Liver (tissue), 9 donors: ENCODE results near the gene TSPAN15. TPM values are rescaled to one million over a fixed set of nuclear protein-coding genes. Genes with fewer than 3 reads are reported as not detected.

Source experiments
- DNase-seq: peaks from one replicate; pipeline ENCODE4 v3.0.0-alpha.2; 2017; ENCODE audit warnings: low spot score
- H3K27ac ChIP-seq, 2 donors: one replicate each; pipeline ENCODE4 v1.7.0; 2013; ENCODE audit warnings: inconsistent platforms in 2 of 2, low read length in 2 of 2, control low read depth in 1 of 2, low read depth in 1 of 2, mild to moderate bottlenecking in 1 of 2
- H3K27me3 ChIP-seq, 4 donors: one replicate each; pipeline versions ENCODE4 v1.6.1 to v1.7.0; 2013; ENCODE audit warnings: low read length in 3 of 4, inconsistent platforms in 1 of 4, mild to moderate bottlenecking in 1 of 4, moderate library complexity in 1 of 4; ENCODE audit not compliant: control insufficient read depth in 4 of 4, insufficient read depth in 4 of 4
- H3K36me3 ChIP-seq, 4 donors: one replicate each; pipeline versions ENCODE4 v1.6.1 to v1.7.0; 2013; ENCODE audit warnings: low read length in 3 of 4, mild to moderate bottlenecking in 3 of 4, low read depth in 1 of 4, moderate library complexity in 1 of 4; ENCODE audit not compliant: control insufficient read depth in 4 of 4, insufficient read depth in 3 of 4
- H3K4me1 ChIP-seq, 4 donors: one replicate each; pipeline versions ENCODE4 v1.6.1 to v1.7.0; 2013; ENCODE audit warnings: low read length in 3 of 4, mild to moderate bottlenecking in 3 of 4, moderate library complexity in 1 of 4; ENCODE audit not compliant: control insufficient read depth in 4 of 4, insufficient read depth in 4 of 4
- H3K4me3 ChIP-seq, 3 donors: one replicate each; pipeline versions ENCODE4 v1.6.1 to v1.7.0; 2013; ENCODE audit warnings: low read length in 3 of 3, control low read depth in 1 of 3, low read depth in 1 of 3, mild to moderate bottlenecking in 1 of 3
- H3K9ac ChIP-seq, 2 donors: one replicate each; pipeline ENCODE4 v1.7.0; 2013; ENCODE audit warnings: low read length in 2 of 2, mild to moderate bottlenecking in 2 of 2, moderate library complexity in 2 of 2, control low read depth in 1 of 2, low read depth in 1 of 2
- H3K9me3 ChIP-seq, 4 donors: one replicate each; pipeline versions ENCODE4 v1.6.1 to v1.7.0; 2013; ENCODE audit warnings: low read length in 3 of 4; ENCODE audit not compliant: control insufficient read depth in 4 of 4
- EGR1 ChIP-seq, 2 donors: IDR thresholded peaks; 2 replicates each; pipeline ENCODE4 v1.6.1; 2016 to 2018; ENCODE audit warnings: antibody characterized with exemption in 2 of 2, low read depth in 2 of 2
- FOXA1 ChIP-seq: IDR thresholded peaks from 2 replicates; pipeline ENCODE4 v1.6.1; 2016; ENCODE audit warnings: antibody characterized with exemption
- GABPA ChIP-seq, 2 donors: IDR thresholded peaks in 1 of 2; conservative IDR thresholded peaks in 1 of 2; 2 replicates each; pipeline ENCODE4 v1.6.1; 2016; ENCODE audit warnings: antibody characterized with exemption in 2 of 2, mild to moderate bottlenecking in 1 of 2, moderate library complexity in 1 of 2
- HNF4A ChIP-seq, 2 donors: conservative IDR thresholded peaks; 2 replicates each; pipeline ENCODE4 v1.6.1; 2016; ENCODE audit warnings: antibody characterized with exemption in 2 of 2, mild to moderate bottlenecking in 2 of 2
- HNF4G ChIP-seq: IDR thresholded peaks from 2 replicates; pipeline ENCODE4 v1.6.1; 2016; ENCODE audit warnings: antibody characterized with exemption
- NR2F2 ChIP-seq: IDR thresholded peaks from 2 replicates; pipeline ENCODE4 v1.6.1; 2016; ENCODE audit warnings: antibody characterized with exemption
- RAD21 ChIP-seq, 2 donors: IDR thresholded peaks; 2 replicates each; pipeline ENCODE4 v1.6.1; 2016; ENCODE audit warnings: antibody characterized with exemption in 2 of 2, mild to moderate bottlenecking in 2 of 2
- RXRA ChIP-seq, 2 donors: IDR thresholded peaks; 2 replicates each; pipeline ENCODE4 v1.6.1; 2017 to 2018; ENCODE audit warnings: antibody characterized with exemption in 2 of 2, mild to moderate bottlenecking in 1 of 2
- SP1 ChIP-seq: IDR thresholded peaks from 2 replicates; pipeline ENCODE4 v1.6.1; 2018; ENCODE audit warnings: antibody characterized with exemption, mild to moderate bottlenecking
- TAF1 ChIP-seq: conservative IDR thresholded peaks from 2 replicates; pipeline ENCODE4 v1.6.1; 2016; ENCODE audit warnings: antibody characterized with exemption, mild to moderate bottlenecking
- YY1 ChIP-seq: IDR thresholded peaks from 2 replicates; pipeline ENCODE4 v1.6.1; 2016; ENCODE audit warnings: antibody characterized with exemption, mild to moderate bottlenecking
- WGBS: extraction: QIAGEN DNeasy Blood & Tissue Kit; methylation state at CpG from one replicate; pipeline ENCODE4 v1.1.7; 2013; 5-methylcytosine and 5-hydroxymethylcytosine counted together
- polyA plus RNA-seq, 2 donors: library from polyadenylated mRNA; stranded (reverse) in 1 of 2; unstranded in 1 of 2; fragments of 200-250 nt in 1 of 2; fragments of >200 nt in 1 of 2; fragmentation: Nextera tagmentation in 1 of 2; extraction: Ambion mirVana in 1 of 2; gene quantifications; one replicate each; pipeline versions ENCODE4 v1.2.1 to v1.2.3, GENCODE V29; 2013 to 2015
- total RNA-seq, 2 donors: library from RNA; depleted of rRNA; stranded (reverse); fragments of >200 nt; gene quantifications; one replicate each; pipeline ENCODE4 v1.2.3, GENCODE V29; 2014
- TF ChIP-seq, protein P1 (sequence below): IDR thresholded peaks from 2 replicates; pipeline ENCODE4 v1.6.1; 2016; ENCODE audit warnings: antibody characterized with exemption
- TF ChIP-seq, protein P2 (sequence below): IDR thresholded peaks from 2 replicates; pipeline ENCODE4 v1.6.1; 2016; ENCODE audit warnings: antibody characterized with exemption
- donor health status: healthy.
- donor health status: healthy.
- donor health status: healthy.
- donor health status: healthy.
- donor health status: healthy.

The TSPAN15 gene
- total and polyA plus RNA-seq, 4 donors, result 2.0 to 4.3 (median 3.3) TPM

DNA sequence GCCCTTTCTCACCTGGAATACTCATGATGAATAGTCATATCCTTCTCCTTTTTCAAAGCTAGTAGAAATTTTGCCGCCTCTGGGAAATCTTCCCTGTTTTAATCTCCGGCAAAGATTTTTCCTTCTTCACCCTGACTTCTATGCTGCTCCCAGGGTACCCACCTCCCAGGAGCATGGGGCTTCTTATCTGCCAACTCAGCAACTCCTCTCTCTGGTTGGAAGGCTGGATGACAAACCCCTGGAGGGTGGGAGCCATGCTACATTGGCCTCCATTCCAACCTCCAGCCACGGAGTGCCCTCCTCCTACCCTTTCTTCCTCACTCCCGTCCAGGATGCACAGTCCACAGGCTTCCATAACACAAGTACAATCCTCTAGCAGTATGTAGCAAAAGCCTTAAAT lies 102.1 kb downstream of the TSPAN15 start:
- Histone ChIP-seq H3K9ac (no peak overlapping the region), H3K9me3 (peaks cover 5 to 28% (median 11%) of the 10 kb centered on the region in 4 donors), H3K4me3 (no peak overlapping the region), H3K27me3 (no peaks in the 10 kb centered on the region), H3K36me3 (no peaks in the 10 kb centered on the region), H3K4me1 (no peaks in the 10 kb centered on the region), H3K27ac (no peak overlapping the region)
- WGBS, result 77% methylated on average over 4 of the region's 4 CpGs
- no peak for DNase-seq
- TF ChIP-seq GABPA (IDR thresholded peaks at IDR 0.05 in 1 of 2, conservative IDR thresholded peaks at IDR 0.05 in 1 of 2) (no peak), FOXA1 (no peak), SP1 (no peak), RXRA (IDR thresholded peaks at IDR 0.05) (no peak), HNF4G (no peak)
- TF ChIP-seq, protein P1, sequence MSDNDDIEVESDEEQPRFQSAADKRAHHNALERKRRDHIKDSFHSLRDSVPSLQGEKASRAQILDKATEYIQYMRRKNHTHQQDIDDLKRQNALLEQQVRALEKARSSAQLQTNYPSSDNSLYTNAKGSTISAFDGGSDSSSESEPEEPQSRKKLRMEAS, result no peak

DNA sequence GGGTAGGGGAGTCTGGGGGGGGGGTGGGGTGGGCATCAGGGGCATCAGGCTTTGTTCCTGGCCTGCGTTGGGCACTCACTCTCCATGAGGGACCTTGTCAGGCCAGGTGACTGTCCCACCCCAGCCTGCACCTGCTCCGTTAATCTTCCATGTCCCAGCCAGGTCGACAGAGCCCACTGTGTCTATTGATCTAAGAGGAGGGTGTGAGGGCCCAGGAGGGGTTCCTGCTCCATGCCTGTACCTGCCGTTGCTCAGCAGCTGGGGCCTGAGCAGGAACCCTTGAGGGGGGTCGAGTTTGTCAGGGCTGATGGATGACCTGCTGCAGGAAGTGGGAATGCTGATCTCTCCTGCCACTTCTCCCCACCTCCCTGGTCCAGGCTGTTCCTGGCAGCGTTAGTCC lies 103.3 kb downstream of the TSPAN15 start:
- 33% methylated on average over 6 of the region's 6 CpGs for WGBS

More for the DNA sequence above, 103.3 kb downstream of the TSPAN15 start:
- Histone ChIP-seq H3K36me3 (no peaks in the 10 kb centered on the region), H3K4me1 (no peaks in the 10 kb centered on the region), H3K27me3 (no peaks in the 10 kb centered on the region), H3K9me3 (peaks cover 4 to 17% (median 9%) of the 10 kb centered on the region in 4 donors), H3K27ac (no peak overlapping the region), H3K9ac (no peak overlapping the region), H3K4me3 (no peak overlapping the region)
- no peak for DNase-seq
- TF ChIP-seq FOXA1 (no peak), HNF4A (conservative IDR thresholded peaks at IDR 0.05) (no peak), EGR1 (IDR thresholded peaks at IDR 0.05; ENCODE audit: low read depth in 2 of 2) (no peak), YY1 (no peak), TAF1 (no peak), HNF4G (no peak), NR2F2 (no peak), RXRA (IDR thresholded peaks at IDR 0.05) (no peak), RAD21 (IDR thresholded peaks at IDR 0.05) (no peak), GABPA (IDR thresholded peaks at IDR 0.05 in 1 of 2, conservative IDR thresholded peaks at IDR 0.05 in 1 of 2) (no peak)
- TF ChIP-seq, protein P2, sequence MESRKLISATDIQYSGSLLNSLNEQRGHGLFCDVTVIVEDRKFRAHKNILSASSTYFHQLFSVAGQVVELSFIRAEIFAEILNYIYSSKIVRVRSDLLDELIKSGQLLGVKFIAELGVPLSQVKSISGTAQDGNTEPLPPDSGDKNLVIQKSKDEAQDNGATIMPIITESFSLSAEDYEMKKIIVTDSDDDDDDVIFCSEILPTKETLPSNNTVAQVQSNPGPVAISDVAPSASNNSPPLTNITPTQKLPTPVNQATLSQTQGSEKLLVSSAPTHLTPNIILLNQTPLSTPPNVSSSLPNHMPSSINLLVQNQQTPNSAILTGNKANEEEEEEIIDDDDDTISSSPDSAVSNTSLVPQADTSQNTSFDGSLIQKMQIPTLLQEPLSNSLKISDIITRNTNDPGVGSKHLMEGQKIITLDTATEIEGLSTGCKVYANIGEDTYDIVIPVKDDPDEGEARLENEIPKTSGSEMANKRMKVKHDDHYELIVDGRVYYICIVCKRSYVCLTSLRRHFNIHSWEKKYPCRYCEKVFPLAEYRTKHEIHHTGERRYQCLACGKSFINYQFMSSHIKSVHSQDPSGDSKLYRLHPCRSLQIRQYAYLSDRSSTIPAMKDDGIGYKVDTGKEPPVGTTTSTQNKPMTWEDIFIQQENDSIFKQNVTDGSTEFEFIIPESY, result no peak
- TF ChIP-seq, protein P1, result no peak

Other genes with a start within 250 kb of the TSPAN15 start
- 10 to 100 TPM in 1 of 2 donors, 1 to 10 TPM in 1; 5.6 to 20.0 TPM for gene HKDC1, start 231.1 kb upstream of the TSPAN15 start, total RNA-seq
- gene HKDC1, start 231.1 kb upstream of the TSPAN15 start, polyA plus RNA-seq, result 1 to 10 TPM in 1 of 2 donors, under 1 TPM in 1; 0.53 to 4.8 TPM
- 100 to 1,000 TPM in 1 of 2 donors, 1 to 10 TPM in 1; 9.4 to 166 TPM for gene HK1, start 173.0 kb upstream of the TSPAN15 start, total RNA-seq
- 1 to 10 TPM; 1.8 to 5.3 TPM for gene HK1, start 173.0 kb upstream of the TSPAN15 start, polyA plus RNA-seq
- gene TACR2, start 34.5 kb upstream of the TSPAN15 start, total RNA-seq, result under 1 TPM in 1 of 2 donors, not detected in 1; 0.08 TPM
- gene TACR2, start 34.5 kb upstream of the TSPAN15 start, polyA plus RNA-seq, result under 1 TPM; 0.12 to 0.18 TPM
- gene NEUROG3, start 122.0 kb downstream of the TSPAN15 start, total RNA-seq, result not detected
- not detected for gene NEUROG3, start 122.0 kb downstream of the TSPAN15 start, polyA plus RNA-seq
- gene FAM241B, start 178.8 kb downstream of the TSPAN15 start, total RNA-seq, result under 1 TPM; 0.84 to 0.89 TPM
- 1 to 10 TPM; 2.4 to 2.5 TPM for gene FAM241B, start 178.8 kb downstream of the TSPAN15 start, polyA plus RNA-seq